GM18519 (cell line): ENCODE results near the gene MLXIP.
"Not testable (repeated sequence)": the region's sequence is repeated elsewhere in the genome, so short reads cannot be mapped to it uniquely, and the experiment has no call there.

Experiments used
- ATAC-seq: cut with Tn5 transposase; IDR thresholded peaks from one replicate; pipeline ENCODE4 v1.9.1; 2021; ENCODE audit warnings: mild to moderate bottlenecking, moderate library complexity; ENCODE audit not compliant: unreplicated experiment, low FRiP score

MLXIP gene

DNA sequence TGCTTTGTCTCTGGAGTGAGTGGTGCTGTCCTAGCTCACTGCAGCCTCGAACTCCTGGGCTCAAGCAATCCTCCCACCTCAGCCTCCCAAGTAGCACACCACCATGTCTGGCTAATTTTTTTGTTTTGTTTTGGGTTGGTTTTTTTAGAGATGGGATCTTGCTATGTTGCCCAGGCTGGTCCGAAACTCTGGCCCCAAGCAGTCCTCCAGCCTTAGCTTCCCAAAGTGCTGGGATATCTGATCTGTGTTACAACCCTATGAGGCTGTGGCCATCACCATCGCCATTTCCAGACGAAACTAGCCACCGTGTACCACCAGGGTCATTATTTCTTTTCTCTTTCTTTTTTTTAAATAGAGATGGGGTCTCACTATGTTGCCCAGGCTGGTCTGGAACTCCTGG, 92.8 kb downstream of the MLXIP start:
- no peak for ATAC-seq

DNA sequence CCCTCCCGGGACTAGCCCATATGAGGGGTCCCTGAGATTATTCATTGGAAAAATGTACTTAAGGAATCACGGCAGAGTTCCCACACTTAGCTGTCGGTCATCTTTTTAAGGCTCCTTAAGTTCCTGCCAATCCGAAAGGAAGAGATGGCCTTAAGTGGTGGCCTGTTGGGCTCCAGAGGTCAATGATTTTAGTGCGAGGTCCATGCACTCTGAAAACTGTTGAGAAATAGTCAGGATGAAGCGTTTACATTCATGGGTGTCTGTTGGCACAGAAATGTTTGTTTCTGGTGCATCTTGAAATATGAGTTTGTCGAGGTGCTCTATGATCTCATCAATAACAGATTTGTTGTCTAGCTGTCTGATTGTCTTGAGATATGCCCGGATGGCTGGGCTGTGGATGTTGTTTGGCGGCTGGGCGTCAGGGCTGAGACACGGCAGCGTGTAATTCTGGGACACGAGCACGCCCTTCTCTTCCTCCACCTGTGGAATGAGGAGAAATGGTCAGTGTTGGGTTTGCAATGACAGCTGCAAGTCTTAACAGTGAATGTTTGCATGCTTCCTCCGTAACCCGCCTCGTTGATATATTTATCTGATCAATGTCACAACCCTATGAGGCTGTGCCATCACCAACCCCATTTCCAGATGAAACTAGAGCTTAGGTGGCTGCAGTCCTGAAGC, 93.8 kb downstream of the MLXIP start:
- no peak for ATAC-seq

DNA sequence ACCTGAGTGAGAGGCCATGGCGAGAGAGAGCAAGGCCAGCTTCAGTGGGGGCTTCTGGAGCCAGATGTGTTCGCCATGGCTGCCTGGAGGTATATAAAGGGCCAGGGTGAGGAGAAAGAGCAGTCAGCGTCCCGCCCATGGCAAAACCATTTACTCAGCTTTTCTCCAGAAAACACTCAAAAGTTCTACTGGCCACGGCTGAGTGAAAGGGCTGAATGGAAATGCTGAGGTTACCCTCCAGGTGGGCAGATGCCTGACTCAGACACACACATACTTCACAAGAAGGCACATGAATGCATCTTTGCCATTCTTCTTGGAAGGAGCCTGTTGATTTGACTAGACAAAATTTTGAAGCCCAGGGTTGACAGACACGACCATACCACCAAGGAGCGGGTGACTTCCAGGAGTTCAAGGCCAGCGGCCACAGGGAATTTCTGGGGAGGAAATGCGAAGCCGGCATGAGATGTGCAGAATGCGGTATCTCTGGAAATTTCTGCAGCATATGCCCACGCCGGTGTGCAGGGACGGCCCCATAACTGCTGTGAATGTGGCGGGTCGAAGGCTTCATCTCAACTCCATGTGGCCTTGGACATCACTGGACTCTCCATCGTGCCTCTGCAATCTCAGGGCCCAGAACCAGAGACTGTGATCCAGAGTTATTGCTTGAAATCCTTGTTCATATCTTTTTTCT, 95.7 kb downstream of the MLXIP start, which contains the start of gene IL31:
Gene IL31 (minus strand): TSS at position 67 of the 691 bp plus-strand sequence. CDS start 49 bp downstream, at position 18.
- ATAC-seq, result no peak

DNA sequence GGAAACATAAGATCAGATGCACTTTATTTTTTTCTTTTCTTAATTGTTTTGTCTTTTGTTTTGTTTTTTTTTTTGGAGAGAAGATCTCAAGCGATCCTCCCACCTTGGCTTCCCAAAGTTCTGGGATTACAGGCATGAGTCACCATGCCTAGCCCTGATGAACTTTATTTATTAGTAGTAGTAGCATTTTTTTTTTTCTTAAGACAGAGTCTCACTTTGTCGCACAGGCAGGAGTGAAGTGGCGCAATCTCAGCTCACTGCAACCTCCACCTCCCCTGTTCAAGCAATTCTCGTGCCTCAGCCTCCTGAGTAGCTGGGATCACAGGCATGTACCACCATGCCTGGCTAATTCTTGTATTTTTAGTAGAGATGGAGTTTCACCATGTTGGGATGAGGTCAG, 97.9 kb downstream of the MLXIP start:
- not testable (repeated sequence) for ATAC-seq

- ATAC-seq, result no peak
These were observed 104.5 kb downstream of the MLXIP start, which contains the start of gene LRRC43 for GRCh38 chr12:122182887-122183587. Gene LRRC43 (plus strand): TSS chr12:122183123. CDS start chr12:122183145, 22 bp downstream.

GRCh38 chr12:122183588-122183940, 105.0 kb downstream of the MLXIP start:
- ATAC-seq, result no peak

GRCh38 chr12:122184517-122184916, 106.0 kb downstream of the MLXIP start:
- no peak for ATAC-seq

GRCh38 chr12:122185079-122185478, 106.5 kb downstream of the MLXIP start:
- ATAC-seq, result no peak

DNA sequence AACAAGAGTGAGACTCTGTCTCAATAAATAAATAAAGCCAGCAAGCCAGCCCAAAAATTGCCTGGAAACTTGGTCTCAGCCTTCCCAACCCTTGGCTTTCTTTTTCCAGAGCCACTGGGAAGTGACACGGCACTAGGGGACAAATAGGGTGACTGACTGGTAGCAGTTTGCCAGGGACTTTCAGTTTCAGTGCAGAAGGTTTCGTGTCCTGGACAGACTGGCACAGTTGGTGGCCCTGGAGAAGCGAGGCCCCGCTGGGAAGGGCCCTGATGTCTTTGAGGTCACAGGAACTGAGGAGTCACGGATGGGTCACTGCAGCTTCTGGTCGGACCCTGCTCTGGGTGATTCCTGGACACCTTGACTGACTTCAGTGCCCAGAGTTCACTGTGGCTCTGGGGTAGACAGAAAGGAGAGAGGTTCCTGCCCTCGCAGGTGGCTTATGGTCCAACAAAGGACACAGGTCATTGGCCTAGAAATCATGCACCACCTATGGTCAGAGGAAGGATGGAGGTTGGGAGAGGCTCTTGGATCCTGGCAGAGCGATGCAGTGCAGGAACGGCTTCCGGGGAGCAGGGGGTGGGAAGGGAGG, 107.0 kb downstream of the MLXIP start:
- no peak for ATAC-seq

GRCh38 chr12:122187466-122187865, 108.9 kb downstream of the MLXIP start:
- no peak for ATAC-seq

DNA sequence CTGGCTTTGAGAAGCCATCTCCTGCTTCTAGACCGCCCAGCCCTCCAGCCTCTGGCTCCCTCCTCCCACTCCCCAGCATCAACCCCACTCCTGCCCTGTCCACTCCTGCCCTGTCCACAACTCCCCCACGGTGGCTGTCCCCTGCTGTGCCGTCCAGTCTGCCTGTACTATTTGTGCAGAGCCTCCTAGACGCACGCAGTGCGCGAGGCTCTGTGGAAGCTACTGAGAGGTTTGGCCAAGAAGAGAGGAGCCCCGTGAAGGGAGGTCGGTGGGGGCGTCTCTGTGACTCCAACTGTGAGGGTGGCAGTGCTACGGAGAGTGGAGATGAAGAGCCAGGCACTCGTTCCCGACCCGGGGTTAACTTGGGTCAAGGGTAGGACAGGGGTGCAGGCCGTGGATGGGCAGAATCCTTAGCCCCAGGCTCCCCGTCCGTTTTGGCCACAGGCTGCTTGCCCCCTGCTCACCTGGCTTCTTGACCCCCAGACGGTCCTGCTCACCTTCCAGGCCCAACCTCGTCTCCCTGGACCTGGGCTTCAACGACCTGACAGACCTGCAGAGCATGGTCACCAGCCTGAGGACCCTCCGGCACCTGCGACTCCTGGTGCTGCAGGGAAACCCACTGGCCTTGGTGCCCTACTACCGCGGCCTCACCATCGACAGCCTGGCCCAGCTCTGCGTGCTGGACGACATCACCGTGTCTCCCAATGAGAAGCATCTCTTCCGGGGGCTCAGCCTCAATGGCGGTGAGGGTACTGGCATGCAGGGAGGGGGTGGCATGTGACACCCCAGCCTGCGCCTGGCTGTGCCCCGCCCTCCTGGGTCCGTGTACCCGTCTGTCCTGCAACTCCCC, 111.3 kb downstream of the MLXIP start:
- no peak for ATAC-seq

- no peak for ATAC-seq
These were observed 112.5 kb downstream of the MLXIP start for GRCh38 chr12:122190842-122191668.

GRCh38 chr12:122192441-122192840, 113.9 kb downstream of the MLXIP start:
- ATAC-seq, result no peak

- no peak for ATAC-seq
These were observed 116.2 kb downstream of the MLXIP start for GRCh38 chr12:122194804-122195203.

DNA sequence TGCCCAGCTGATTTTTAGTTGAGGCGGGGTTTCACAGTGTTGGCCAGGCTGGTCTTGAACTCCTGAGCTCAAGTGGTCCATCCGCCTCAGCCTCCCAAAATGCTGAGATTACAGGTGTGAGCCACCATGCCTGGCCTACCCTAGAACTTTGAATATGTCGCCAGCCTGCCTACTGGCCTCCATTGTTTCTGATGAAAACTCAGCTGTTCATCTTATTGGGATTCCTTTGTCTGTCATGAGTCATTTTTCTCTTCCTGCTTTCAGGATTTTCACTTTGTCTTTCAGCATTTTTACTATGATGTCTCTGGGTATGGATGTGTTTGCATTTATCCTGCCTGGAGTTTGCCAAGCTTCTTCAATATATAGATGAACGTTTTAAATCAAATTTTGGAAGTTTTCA, 116.8 kb downstream of the MLXIP start:
- ATAC-seq, result no peak
